Activated naive CD4-positive, alpha-beta T cell treated with anti-CD3 and anti-CD28 coated beads, Interleukin-2, amount 50 U/mL, for 24 hours (primary cell): ENCODE data around the gene EFNA5.

Experiments used
- H3K27ac Mint-ChIP-seq: one replicate; pipeline ENCODE4 v1.8.0; 2021; ENCODE audit warnings: mild to moderate bottlenecking, mixed read lengths
- H3K27me3 Mint-ChIP-seq: one replicate; pipeline ENCODE4 v1.8.0; 2021; ENCODE audit warnings: mixed read lengths
- H3K36me3 Mint-ChIP-seq: one replicate; pipeline ENCODE4 v1.8.0; 2021; ENCODE audit warnings: mixed read lengths
- H3K4me1 Mint-ChIP-seq: one replicate; pipeline ENCODE4 v1.8.0; 2021; ENCODE audit warnings: mixed read lengths
- H3K4me3 Mint-ChIP-seq: one replicate; pipeline ENCODE4 v1.8.0; 2021; ENCODE audit warnings: mild to moderate bottlenecking, mixed read lengths
- H3K9me3 Mint-ChIP-seq: one replicate; pipeline ENCODE4 v1.8.0; 2021; ENCODE audit warnings: mixed read lengths

The EFNA5 gene

GRCh38 chr5:107565791-107566767 lies 104.7 kb downstream of the EFNA5 start:
- H3K4me3 Mint-ChIP-seq = no peak overlapping the region
- no peak overlapping the region for H3K27ac Mint-ChIP-seq
- peaks cover 3% of the 10 kb centered on the region for H3K27me3 Mint-ChIP-seq
- no peaks in the 10 kb centered on the region for H3K36me3 Mint-ChIP-seq
- no peaks in the 10 kb centered on the region for H3K9me3 Mint-ChIP-seq
- peaks cover 5% of the 10 kb centered on the region for H3K4me1 Mint-ChIP-seq

- no peak overlapping the region for H3K4me3 Mint-ChIP-seq
- no peak overlapping the region for H3K27ac Mint-ChIP-seq
- H3K9me3 Mint-ChIP-seq = no peaks in the 10 kb centered on the region
- H3K27me3 Mint-ChIP-seq = peaks cover 3% of the 10 kb centered on the region
- no peaks in the 10 kb centered on the region for H3K4me1 Mint-ChIP-seq
- H3K36me3 Mint-ChIP-seq = no peaks in the 10 kb centered on the region
Measured at GRCh38 chr5:107564931-107565372, 105.8 kb downstream of the EFNA5 start.

- Mint-ChIP-seq H3K4me1 (no peaks in the 10 kb centered on the region), H3K36me3 (no peaks in the 10 kb centered on the region), H3K9me3 (no peaks in the 10 kb centered on the region), H3K4me3 (no peak overlapping the region), H3K27me3 (peaks cover 4% of the 10 kb centered on the region), H3K27ac (no peak overlapping the region)
Measured at GRCh38 chr5:107563959-107564544, 106.7 kb downstream of the EFNA5 start.

- Mint-ChIP-seq H3K27me3 (peaks cover 3% of the 10 kb centered on the region), H3K4me1 (no peaks in the 10 kb centered on the region), H3K9me3 (no peaks in the 10 kb centered on the region), H3K27ac (no peak overlapping the region), H3K36me3 (no peaks in the 10 kb centered on the region), H3K4me3 (no peak overlapping the region)
Measured at GRCh38 chr5:107560377-107560776, 110.4 kb downstream of the EFNA5 start.

GRCh38 chr5:107558823-107559375 lies 111.8 kb downstream of the EFNA5 start:
- Mint-ChIP-seq H3K27ac (no peak overlapping the region), H3K27me3 (peaks cover 3% of the 10 kb centered on the region), H3K4me3 (no peak overlapping the region), H3K4me1 (no peaks in the 10 kb centered on the region), H3K9me3 (no peaks in the 10 kb centered on the region), H3K36me3 (no peaks in the 10 kb centered on the region)

GRCh38 chr5:107557051-107557658 lies 113.6 kb downstream of the EFNA5 start:
- no peaks in the 10 kb centered on the region for H3K9me3 Mint-ChIP-seq
- H3K27me3 Mint-ChIP-seq = peaks cover 1% of the 10 kb centered on the region
- no peak overlapping the region for H3K27ac Mint-ChIP-seq
- H3K4me3 Mint-ChIP-seq = no peak overlapping the region
- no peaks in the 10 kb centered on the region for H3K36me3 Mint-ChIP-seq
- H3K4me1 Mint-ChIP-seq = no peaks in the 10 kb centered on the region

- Mint-ChIP-seq H3K27ac (no peak overlapping the region), H3K36me3 (no peaks in the 10 kb centered on the region), H3K9me3 (no peaks in the 10 kb centered on the region), H3K27me3 (peaks cover 1% of the 10 kb centered on the region), H3K4me3 (no peak overlapping the region), H3K4me1 (no peaks in the 10 kb centered on the region)
Measured at GRCh38 chr5:107556575-107556974, 114.2 kb downstream of the EFNA5 start.

- no peak overlapping the region for H3K27ac Mint-ChIP-seq
- H3K36me3 Mint-ChIP-seq = no peaks in the 10 kb centered on the region
- H3K4me1 Mint-ChIP-seq = no peaks in the 10 kb centered on the region
- H3K4me3 Mint-ChIP-seq = no peak overlapping the region
- H3K27me3 Mint-ChIP-seq = peaks cover 5% of the 10 kb centered on the region
- no peaks in the 10 kb centered on the region for H3K9me3 Mint-ChIP-seq
Measured at GRCh38 chr5:107555425-107556090, 115.2 kb downstream of the EFNA5 start.

GRCh38 chr5:107554776-107555424 lies 115.8 kb downstream of the EFNA5 start:
- H3K27me3 Mint-ChIP-seq = peaks cover 5% of the 10 kb centered on the region
- no peaks in the 10 kb centered on the region for H3K4me1 Mint-ChIP-seq
- no peaks in the 10 kb centered on the region for H3K36me3 Mint-ChIP-seq
- H3K9me3 Mint-ChIP-seq = no peaks in the 10 kb centered on the region
- no peak overlapping the region for H3K27ac Mint-ChIP-seq
- H3K4me3 Mint-ChIP-seq = no peak overlapping the region

- no peaks in the 10 kb centered on the region for H3K4me1 Mint-ChIP-seq
- no peaks in the 10 kb centered on the region for H3K9me3 Mint-ChIP-seq
- no peak overlapping the region for H3K4me3 Mint-ChIP-seq
- no peak overlapping the region for H3K27ac Mint-ChIP-seq
- H3K27me3 Mint-ChIP-seq = peaks cover 3% of the 10 kb centered on the region
- H3K36me3 Mint-ChIP-seq = no peaks in the 10 kb centered on the region
Measured at GRCh38 chr5:107553117-107553555, 117.6 kb downstream of the EFNA5 start.

GRCh38 chr5:107551088-107551487 lies 119.6 kb downstream of the EFNA5 start:
- no peaks in the 10 kb centered on the region for H3K4me1 Mint-ChIP-seq
- H3K4me3 Mint-ChIP-seq = no peak overlapping the region
- H3K36me3 Mint-ChIP-seq = no peaks in the 10 kb centered on the region
- H3K27me3 Mint-ChIP-seq = peaks cover 3% of the 10 kb centered on the region
- H3K9me3 Mint-ChIP-seq = no peaks in the 10 kb centered on the region
- H3K27ac Mint-ChIP-seq = no peak overlapping the region

GRCh38 chr5:107549567-107549966 lies 121.2 kb downstream of the EFNA5 start:
- Mint-ChIP-seq H3K36me3 (no peaks in the 10 kb centered on the region), H3K9me3 (no peaks in the 10 kb centered on the region), H3K27me3 (peaks cover 3% of the 10 kb centered on the region), H3K27ac (no peak overlapping the region), H3K4me3 (no peak overlapping the region), H3K4me1 (no peaks in the 10 kb centered on the region)

GRCh38 chr5:107548477-107548876 lies 122.3 kb downstream of the EFNA5 start:
- H3K9me3 Mint-ChIP-seq = no peaks in the 10 kb centered on the region
- H3K4me1 Mint-ChIP-seq = no peaks in the 10 kb centered on the region
- no peak overlapping the region for H3K4me3 Mint-ChIP-seq
- no peaks in the 10 kb centered on the region for H3K36me3 Mint-ChIP-seq
- no peak overlapping the region for H3K27ac Mint-ChIP-seq
- peaks cover 3% of the 10 kb centered on the region for H3K27me3 Mint-ChIP-seq

GRCh38 chr5:107546719-107547118 lies 124.0 kb downstream of the EFNA5 start:
- Mint-ChIP-seq H3K4me3 (no peak overlapping the region), H3K4me1 (no peaks in the 10 kb centered on the region), H3K27me3 (peaks cover 3% of the 10 kb centered on the region), H3K36me3 (no peaks in the 10 kb centered on the region), H3K27ac (no peak overlapping the region), H3K9me3 (no peaks in the 10 kb centered on the region)

GRCh38 chr5:107545486-107545885 lies 125.3 kb downstream of the EFNA5 start:
- Mint-ChIP-seq H3K36me3 (no peaks in the 10 kb centered on the region), H3K27me3 (no peaks in the 10 kb centered on the region), H3K27ac (no peak overlapping the region), H3K4me1 (no peaks in the 10 kb centered on the region), H3K4me3 (no peak overlapping the region), H3K9me3 (no peaks in the 10 kb centered on the region)
